Ecto neural progenitor cell (in vitro differentiated cells): Measurements from ENCODE around the gene SIGLEC7.

ENCODE experiments used
- DNase-seq: peaks from one replicate; pipeline ENCODE4 v3.0.0-alpha.2; 2018; ENCODE audit warnings: low spot score

The SIGLEC7 gene

DNA sequence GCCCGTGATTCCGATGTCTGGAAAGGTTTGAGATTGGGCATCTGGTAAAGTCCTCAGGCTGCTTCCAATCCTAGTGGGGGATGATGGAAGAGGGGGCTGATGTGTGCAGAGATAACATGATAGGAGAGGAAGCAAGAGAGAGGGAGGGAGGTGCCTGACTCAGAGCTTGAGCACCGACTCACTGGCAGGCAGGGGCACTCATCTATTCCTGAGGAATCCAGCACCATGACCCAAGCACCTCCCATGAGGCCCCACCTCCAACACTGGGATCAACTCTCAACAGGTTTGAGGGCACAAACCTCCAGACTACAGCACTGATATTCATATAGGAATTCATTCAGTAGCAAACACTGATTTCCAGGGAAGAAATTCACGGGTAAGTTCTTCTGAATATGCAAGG lies 23.0 kb upstream of the SIGLEC7 start:
- DNase-seq: no peak

DNA sequence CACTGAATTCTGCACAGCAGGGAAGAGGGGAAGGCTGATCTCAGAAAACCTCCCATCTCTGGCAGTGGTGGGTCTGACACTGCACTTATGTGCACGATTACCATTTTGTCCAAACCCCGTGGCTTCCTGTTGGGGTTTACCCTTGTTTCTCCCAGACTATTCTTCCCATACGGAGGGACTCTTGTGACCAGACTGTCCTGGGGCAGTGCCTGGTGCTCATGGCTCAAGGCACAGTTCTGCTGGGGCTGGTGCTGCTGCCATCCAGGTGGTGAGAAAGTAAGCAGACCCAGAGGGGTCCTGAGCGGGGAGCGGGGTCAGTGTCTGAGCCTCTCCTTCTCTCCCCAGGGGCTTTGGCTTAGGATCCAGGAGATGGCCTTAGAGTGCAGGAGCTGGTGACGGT lies 22.5 kb upstream of the SIGLEC7 start:
- DNase-seq: no peak

DNA sequence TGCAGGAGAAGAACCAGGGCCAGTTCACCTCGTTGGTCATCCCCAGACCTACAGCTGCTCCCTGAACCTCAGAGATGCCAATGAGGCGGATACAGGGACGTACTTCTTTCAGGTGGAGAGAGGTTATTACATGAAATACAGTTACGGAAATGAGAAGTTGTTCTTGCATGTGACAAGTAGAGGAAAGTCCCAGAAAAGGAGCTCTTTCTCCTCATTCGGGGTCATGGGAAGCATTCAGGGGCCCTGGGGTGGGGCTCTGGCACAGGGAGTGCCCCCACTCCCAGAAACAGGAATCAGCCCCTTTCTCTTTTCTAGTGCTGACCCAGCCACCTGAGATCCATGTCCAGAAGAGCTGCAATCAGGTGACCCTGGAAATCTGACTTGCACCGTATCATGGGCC lies 21.9 kb upstream of the SIGLEC7 start:
- DNase-seq: no peak

DNA sequence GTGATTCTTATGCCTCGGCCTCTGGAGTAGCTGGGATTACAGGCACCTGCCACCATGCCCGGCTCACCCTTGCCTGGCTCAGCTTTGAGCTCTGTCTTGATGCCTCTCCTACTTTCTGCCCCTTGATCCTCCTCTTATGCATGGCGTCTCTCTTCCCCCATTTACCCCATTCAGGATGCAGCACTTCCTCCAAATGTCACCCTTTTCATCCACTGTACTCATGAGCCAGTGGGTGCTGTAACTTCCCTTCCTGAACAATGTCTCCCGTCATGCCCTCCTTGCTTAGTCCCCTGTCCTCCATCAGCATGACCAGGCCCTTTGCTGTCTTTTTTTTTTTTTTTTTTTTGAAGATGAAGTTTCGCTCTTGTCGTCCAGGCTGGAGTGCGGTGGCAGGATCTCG lies 20.8 kb upstream of the SIGLEC7 start:
- DNase-seq: no peak

DNA sequence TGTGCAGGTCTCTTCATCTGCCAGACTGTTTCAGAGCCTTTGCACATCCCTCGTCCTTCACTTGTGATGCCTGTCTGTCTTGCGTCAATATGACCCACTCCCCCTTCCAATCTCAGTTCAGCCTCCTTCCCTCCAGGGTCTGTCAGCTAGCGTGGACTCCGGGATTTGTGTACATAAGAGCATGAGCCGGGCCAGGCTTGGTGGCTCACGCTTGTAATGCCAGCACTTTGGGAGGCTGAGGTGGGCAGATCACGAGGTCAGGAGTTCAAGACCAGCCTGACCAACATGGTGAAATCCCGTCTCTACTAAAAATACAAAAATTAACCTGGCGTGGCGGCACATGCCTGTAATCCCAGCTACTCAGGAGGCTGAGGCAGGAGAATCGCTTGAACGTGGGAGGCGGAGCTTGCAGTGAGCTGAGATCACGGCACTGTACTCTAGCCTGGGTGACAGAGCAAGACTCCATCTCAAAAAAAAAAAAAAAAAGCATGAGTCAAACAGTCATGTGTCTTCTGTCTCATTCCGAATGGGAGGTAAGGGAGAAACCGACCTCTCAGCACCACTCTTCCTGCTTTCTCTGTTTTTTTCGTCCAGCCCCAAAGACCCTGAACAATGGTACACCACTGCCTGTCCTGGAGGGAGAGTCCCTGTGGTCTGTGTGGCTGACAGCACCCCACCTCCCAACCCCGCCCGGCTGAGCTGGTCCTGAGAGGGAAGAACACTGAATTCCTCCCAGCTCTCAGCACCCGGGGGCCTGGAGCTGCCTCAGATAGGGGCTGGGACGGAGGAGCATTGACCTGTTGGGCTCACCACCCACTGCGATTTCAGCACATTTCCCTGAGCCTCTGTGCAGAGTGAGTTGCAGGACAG lies 19.8 kb upstream of the SIGLEC7 start:
- DNase-seq: no peak

DNA sequence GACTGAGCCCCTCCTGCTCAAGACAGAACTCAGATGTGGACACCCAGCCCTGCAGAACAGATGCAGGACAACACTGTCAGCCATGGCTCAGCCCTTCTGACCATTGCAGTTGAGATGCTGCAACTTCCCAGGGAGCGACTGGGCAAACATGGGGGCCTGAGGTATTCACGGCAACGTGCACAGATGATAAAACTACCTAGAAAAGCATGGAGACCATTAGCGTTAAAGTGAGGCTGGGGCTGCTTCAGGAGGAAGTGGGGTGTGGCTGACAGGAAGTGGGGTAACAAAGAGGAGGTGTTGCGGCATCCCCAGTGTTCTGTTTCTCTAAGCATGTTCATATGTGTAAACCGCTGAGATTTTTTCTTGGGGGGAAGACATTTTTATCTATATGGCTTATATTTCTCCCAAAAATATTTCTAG lies 18.7 kb upstream of the SIGLEC7 start:
- no peak for DNase-seq

DNA sequence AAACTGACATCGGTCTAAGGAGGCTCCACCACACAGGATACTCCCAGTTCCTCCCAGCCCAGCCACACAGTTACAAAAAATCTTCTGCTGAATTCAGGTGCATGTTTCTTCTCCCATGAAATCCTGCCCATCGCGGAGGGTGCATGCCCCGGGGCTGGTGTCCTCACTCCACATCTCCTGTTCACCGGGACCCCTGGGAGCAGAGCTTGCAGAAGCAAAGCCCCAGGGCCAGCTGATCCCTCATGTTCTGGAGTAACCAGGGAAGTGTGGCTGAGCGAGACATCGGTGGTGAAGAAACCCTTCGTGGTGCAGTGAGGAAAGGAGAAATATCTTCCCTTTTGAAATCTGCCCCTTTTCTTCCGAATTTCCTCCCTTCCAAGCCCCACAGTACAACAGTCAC lies 18.3 kb upstream of the SIGLEC7 start:
- DNase-seq: no peak

DNA sequence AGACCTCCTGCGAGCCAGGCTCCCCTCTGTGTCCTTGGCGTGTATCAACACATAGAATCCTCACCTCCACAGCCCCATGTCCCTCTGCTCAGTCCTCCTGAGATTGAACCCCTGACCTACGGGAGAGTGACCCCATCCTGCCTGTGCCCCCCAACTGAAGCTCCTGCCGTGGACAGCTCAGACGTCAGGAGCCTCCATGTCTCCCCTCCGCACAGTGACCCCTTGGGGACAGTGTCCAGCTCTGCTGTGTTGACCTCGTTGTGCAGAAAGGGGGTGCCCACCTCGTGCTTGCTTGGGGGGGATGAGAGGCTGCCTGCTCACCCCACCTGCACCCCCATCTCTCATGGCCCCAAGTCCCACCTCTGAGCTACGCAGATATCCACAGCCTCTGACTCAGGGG lies 17.9 kb upstream of the SIGLEC7 start:
- no peak for DNase-seq

DNA sequence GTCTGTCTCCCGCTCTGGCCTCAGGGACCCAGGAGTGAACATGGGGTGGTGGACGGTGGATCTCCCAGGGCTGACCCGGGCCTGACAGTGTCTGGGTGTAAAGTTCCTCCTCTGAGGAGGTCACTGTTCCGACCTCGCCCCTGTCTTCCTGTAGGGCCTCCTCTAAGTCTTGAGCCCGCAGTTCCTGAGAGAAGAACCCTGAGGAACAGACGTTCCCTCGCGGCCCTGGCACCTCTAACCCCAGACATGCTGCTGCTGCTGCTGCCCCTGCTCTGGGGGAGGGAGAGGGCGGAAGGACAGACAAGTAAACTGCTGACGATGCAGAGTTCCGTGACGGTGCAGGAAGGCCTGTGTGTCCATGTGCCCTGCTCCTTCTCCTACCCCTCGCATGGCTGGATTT lies 17.4 kb upstream of the SIGLEC7 start, which contains the start of gene SIGLEC9:
Gene SIGLEC9, plus strand, starts transcription at position 178 of the 400 bp plus-strand sequence. Its CDS starts 69 bp downstream, at position 247.
- DNase-seq: no peak

DNA sequence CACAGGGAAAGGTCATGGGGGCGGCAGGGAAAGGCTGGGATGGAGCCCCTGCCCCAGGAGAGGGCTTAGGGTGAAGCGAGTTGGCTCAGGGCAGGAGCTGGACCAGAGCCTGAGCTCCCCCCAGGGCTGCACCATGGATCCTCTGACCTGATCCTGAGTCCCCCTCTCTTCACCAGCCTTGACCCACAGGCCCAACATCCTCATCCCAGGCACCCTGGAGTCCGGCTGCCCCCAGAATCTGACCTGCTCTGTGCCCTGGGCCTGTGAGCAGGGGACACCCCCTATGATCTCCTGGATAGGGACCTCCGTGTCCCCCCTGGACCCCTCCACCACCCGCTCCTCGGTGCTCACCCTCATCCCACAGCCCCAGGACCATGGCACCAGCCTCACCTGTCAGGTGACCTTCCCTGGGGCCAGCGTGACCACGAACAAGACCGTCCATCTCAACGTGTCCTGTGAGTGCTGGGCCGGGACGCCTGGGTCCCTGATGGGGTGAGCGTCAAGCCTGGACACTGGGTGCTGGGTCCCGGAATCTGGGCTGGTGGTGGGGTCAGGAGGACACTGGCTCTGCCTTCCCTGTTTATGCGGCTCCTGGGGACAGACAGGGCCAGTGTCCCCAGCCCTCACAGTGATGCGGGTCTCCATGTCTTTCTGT lies 16.6 kb upstream of the SIGLEC7 start:
- DNase-seq: no peak

DNA sequence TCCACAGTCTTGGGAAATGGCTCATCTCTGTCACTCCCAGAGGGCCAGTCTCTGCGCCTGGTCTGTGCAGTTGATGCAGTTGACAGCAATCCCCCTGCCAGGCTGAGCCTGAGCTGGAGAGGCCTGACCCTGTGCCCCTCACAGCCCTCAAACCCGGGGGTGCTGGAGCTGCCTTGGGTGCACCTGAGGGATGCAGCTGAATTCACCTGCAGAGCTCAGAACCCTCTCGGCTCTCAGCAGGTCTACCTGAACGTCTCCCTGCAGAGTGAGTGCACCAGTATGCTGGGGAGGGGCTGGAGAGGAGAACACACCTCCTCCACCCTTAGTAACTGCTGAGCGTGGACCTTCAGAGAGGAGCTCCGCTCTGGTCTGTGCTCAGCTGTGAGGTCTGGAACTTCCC lies 15.1 kb upstream of the SIGLEC7 start:
- DNase-seq: no peak

DNA sequence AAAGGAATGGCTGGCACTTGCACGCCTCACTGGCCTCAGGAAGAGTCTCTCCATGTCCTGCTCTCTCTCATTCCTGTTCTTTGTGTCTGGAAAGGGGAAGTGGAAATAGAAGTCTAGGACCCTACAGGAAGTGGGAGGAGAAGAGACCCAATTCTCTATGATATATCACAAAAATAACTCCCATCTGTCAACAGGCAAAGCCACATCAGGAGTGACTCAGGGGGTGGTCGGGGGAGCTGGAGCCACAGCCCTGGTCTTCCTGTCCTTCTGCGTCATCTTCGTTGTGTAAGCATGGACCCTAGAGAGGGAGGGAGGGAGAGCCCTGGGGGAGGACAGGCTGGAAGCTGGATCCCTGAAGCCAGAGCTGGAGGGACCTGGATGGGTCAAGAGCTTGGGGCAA lies 14.3 kb upstream of the SIGLEC7 start:
- DNase-seq: no peak

DNA sequence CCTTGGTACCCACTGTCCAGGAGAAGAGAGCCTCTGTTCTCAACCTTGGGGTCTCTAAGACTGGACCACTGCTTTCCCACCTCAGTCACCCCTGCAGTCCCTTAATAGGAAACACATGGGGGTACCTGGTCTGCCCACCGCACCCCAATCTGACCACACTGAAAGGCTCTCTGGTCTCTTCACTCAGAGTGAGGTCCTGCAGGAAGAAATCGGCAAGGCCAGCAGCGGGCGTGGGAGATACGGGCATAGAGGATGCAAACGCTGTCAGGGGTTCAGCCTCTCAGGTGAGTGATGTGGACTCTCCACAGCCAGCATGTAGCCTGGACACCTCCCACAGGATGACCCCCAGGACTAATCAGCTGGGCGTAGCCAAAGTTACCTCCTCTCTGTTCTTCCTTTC lies 13.9 kb upstream of the SIGLEC7 start:
- DNase-seq: no peak

DNA sequence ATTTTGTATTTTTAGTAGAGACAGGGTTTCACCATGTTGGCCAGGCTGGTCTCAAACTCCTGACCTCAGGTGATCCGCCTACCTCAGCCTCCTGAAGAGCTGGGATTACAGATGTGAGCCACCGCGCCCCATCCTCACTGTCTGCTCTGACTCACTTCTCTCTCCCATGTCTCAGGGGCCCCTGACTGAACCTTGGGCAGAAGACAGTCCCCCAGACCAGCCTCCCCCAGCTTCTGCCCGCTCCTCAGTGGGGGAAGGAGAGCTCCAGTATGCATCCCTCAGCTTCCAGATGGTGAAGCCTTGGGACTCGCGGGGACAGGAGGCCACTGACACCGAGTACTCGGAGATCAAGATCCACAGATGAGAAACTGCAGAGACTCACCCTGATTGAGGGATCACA lies 12.4 kb upstream of the SIGLEC7 start:
- DNase-seq: no peak

DNA sequence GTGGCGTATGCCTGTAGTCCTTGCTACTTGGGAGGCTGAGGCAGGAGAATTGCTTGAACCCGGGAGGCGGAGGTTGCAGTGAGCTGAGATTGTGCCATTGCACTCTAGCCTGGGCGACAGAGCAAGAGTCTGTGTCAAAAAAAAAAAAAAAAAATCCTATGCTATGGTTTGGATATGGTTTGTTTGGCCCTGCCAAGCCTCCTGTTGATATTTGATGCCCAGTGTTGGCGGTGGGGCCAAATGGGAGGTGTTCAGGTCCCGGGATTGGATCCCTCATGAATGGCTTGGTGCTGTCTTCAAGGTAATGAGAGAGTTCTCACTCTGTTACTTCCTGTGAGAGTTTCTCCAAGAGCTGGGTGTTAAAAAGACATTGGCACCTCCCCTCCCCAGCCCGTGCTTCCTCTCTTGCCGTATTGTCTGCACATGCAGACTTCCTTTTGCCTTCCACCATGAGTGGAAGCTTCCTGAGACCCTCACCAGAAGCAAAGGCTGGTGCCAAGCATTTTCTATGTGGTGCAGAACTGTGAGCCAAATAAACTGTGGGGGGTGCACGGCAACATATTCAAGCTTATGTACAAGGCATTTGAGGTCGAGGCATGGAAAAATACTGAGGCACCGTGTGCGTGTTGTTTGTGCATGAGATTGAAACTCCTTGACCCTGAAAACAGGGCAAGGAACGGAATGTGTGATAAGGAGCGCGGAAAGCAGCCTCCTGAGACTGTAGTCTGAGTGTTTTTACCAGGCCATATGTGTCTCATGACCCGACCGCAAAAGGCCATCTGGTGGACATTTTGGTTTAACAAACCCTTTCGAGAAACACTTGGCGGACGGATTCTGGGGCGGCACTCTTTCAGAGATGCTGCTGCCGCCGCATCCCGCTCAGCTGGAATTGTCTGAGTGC lies 10.1 kb upstream of the SIGLEC7 start:
- no peak for DNase-seq

DNA sequence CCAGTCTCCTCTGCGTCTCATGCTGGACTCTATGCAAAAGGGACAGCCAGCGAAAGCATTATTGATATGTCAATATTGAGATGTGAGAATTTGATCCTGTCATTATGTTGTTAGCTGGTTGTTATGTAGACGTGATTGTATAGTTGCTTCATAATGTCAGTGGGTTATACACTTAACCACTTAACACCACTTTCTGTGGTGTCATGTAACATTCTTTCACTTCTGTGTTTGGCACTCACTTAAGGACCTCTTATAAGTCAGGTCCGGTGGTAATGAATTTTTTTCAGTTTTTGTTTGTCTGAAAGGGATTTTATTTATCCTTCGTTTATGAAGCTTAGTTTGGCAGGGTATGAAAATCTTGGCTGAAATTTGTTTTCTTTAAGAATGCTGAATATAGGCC lies 7.1 kb upstream of the SIGLEC7 start:
- DNase-seq: no peak

DNA sequence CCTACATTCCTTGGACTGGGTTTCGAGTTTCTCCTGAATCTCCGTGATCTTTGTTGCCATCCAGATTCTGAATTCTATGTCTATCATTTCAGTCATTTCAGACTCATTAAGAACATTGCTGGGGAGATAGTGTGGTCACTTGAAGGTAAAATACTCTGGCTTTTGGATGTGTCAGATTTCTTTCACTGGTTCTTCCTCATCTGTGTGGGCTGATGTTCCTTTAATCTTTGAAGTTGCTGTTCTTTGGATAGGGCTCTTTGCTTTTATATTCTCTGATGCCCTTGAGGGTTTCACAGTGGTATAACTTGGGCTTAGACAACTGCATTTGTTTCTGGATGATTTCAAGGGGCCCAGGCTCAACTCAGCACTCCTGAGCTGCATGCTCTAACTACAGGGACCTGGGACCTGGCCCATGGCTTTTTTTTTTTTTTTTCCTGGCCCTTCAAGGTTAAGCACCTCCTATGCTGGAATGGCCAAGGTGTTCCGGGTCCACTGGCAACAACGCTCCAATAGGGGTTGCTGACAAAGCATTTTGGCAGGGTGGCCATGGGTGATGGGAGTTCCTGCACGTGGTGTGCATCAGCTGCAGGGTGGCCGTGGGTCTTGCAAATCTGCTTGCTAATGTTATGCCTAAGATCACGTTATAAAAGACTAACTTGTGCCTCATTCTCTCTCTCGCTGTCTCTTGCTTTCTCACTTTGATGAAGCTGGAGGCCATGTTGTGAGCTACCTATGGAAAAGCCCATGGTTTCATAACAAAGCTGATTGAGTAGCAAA lies 5.9 kb upstream of the SIGLEC7 start:
- DNase-seq: no peak

DNA sequence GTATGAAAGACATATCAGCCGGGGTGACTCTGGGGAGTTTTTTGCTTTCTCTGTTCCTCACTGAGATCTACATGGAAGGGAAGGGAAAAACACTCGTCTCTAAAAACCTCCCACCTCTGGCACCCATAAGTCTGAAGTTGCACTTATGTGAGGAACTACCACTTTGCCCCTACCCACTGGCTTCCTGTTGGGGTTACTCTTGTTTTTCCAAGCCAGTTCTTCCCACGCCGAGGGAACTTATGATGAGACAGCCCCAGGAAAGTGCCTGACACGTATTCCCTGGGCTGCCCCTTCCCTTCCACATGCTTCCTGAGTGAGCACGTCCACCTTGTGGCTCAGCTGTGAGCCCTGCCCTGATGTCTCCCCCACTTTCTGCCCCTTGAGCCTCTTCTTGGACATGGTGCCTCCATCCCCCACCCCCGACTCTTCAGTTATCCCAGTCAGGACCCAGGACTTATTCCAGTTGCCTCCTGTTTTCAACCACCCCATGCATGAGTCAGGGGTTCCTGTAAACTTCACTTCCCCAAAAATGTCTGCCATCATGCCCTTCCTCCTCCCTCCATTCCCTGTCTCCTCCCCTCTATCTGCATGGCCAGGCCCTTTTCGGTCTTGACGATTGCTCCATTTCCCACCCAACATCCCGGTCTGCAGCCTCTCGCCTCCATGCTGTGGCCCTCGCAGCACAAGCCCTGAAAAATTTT lies 5.1 kb upstream of the SIGLEC7 start:
- DNase-seq: no peak

DNA sequence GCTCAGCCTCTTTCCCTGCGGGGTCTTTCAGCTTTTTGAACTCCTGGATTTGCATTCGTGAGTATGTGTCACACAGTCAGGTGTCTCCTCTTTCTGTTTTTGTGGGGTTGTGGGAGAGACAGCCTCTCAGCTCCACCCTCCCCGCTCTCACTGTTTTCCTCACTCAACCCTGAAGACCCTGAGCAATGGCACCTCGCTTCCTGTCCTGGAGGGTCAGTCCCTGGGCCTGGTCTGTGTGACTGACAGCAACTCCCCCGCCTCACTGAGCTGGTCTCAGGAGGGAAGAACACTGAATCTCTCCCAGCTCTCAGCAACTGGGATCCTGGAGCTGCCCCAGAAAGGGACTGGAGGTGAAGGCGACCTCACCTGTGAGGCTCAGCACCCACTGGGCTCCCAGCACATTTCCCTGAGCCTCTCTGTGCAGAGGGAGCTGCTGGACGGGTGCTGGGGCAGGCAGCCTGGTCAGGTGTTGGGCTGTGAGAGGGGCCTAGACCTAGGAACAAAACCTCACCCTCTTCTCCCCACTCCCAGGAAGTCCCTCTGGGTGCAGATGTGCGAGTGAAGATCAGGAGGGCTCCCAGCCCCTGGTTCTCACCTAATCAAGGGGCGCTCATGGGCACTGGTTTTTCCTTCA lies 4.2 kb upstream of the SIGLEC7 start:
- no peak for DNase-seq

DNA sequence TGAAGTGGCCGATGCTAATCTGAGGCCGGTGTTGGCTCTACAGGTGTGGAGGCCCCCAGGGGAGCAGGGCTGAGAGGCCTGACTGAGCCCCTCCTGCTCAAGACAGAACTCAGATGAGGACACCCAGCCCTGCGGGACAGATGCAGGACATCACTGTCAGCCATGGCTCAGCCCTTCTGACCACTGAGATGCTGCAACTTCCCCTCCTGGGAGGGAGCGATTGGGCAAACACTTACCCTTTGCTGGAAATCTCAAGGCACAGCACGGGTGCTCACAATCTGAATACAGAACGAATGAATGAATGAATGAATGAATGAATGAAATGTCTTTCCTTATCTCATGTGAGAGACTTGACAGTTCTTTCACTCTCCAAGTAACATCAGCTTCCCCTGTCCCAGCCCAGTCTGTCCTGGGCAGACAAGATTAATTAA lies 3.5 kb upstream of the SIGLEC7 start:
- no peak for DNase-seq
